Left ventricle myocardium superior (tissue), 1 donor: ENCODE data around the gene POLR3E. TPM values are rescaled to one million over a fixed set of nuclear protein-coding genes. Genes with fewer than 3 reads are reported as not detected.

ENCODE experiments used
- ATAC-seq: fragments of 200-7000 bp; cut with Tn5 transposase; one replicate; pipeline ENCODE4 v1.9.1; 2020; ENCODE audit warnings: mild to moderate bottlenecking, moderate library complexity
- DNase-seq: peaks from one replicate; pipeline ENCODE4 v3.0.0-alpha.2; 2020
- intact Hi-C: fragments of 100-400 bp; cut with micrococcal nuclease; formaldehyde crosslinking; loops from one replicate; pipeline ENCODE4 v1.11.0; 2022
- long read RNA-seq: library from polyadenylated mRNA; unstranded; transcript quantifications from one replicate; pipeline ENCODE4 v2.0.0, GENCODE V29; 2021
- total RNA-seq: library from RNA; stranded (reverse); fragmentation: NEBNext Ultra II Directional; extraction: Animal tissue kit (Norgen Biotek cat#: 25700); gene quantifications from one replicate; pipeline ENCODE4 v1.2.1, GENCODE V29; 2021
- donor health status: DM: no; HTN: yes; CAD: no; lungs with severe emphysema.

The POLR3E gene
- 41.8 TPM for total RNA-seq
- long read RNA-seq, transcript POLR3E-201 (21 exons, 3,697 nt): major isoform, 34 of 60 reads
- long read RNA-seq, partial matches to known transcripts: 19 of 60 reads
- long read RNA-seq, other reads (novel, unspliced or antisense): 7 of 60 reads

GRCh38 chr16:22297114-22297870 is at the start of gene POLR3E:
TSS of gene POLR3E (plus strand) at chr16:22297409. CDS start at chr16:22302969, 5,560 bp downstream.
- ATAC-seq (peak; percentile 96), DNase-seq (peak; percentile 100)
- intact Hi-C loops: loop anchor here (5.0 to 10.0 kb wide), 3 partner anchors 62 to 292 kb away; partner anchors contain the start of genes MOSMO and PDZD9

GRCh38 chr16:22250522-22250921 is 46.7 kb upstream of the POLR3E start:
- no peak for DNase-seq
- ATAC-seq: no peak
- intact Hi-C loops: no loop called here

DNA sequence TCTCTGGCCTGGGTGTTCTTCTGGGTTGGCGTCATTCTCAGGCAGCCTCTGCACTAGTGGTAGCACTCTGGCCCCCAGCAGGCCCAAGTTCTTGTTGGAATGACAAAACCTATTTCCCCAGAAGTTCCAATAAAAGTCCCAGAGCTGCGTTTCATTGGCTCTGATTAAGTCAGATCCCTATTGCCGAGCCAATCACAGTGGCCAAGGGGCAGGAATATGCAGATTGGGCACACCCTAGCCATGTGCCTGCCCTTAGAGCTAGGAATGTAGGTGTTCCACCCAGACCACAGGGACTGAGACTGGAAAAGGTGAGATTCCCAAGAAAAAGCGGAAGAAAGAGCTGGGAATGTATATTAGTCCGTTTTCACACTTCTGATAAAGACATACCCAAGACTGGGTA is 44.9 kb upstream of the POLR3E start:
- ATAC-seq: no peak
- DNase-seq: no peak
- intact Hi-C loops: no loop called here

GRCh38 chr16:22253272-22253671 is 43.9 kb upstream of the POLR3E start:
- no peak for ATAC-seq
- no peak for DNase-seq
- intact Hi-C loops: no loop called here

DNA sequence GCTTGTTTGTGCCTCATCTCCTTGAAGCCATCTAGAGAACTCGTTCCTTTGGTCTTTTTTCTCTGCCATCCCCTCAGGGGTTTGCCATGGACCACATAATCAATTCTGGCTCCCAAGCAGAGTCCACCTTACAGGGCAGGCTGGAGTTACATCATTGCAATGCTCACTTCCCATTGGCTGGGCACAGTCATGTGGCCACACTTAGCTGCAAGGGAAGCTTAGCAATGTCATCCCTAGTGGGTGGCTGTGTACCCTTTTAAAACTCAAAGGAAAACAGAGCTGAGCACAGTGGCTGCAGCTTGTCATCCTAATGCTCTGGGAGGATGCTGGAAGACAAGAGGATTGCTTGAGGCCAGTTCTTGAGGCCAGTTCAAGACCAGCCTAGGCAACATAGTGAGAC is 41.9 kb upstream of the POLR3E start:
- ATAC-seq: no peak
- DNase-seq: no peak
- intact Hi-C loops: no loop called here

DNA sequence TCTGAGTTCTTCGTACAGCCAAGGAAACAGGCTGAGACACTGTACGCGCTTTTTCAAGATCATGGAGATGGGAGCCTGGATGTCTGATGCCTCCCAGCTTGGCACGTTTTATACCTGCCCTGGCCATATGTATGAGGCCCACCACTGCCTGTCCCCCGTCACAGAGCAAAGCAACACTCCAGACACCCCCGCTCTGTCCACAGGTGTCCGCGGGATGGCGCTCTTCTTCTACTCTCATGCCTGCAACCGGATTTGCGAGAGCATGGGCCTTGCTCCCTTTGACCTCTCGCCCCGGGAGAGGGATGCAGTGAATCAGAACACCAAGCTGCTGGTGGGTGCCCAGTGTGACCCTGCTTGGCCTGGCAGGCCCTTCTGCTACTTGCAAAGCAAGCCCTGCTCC is 39.8 kb upstream of the POLR3E start:
- intact Hi-C loops: no loop called here
- ATAC-seq: no peak
- DNase-seq: no peak

DNA sequence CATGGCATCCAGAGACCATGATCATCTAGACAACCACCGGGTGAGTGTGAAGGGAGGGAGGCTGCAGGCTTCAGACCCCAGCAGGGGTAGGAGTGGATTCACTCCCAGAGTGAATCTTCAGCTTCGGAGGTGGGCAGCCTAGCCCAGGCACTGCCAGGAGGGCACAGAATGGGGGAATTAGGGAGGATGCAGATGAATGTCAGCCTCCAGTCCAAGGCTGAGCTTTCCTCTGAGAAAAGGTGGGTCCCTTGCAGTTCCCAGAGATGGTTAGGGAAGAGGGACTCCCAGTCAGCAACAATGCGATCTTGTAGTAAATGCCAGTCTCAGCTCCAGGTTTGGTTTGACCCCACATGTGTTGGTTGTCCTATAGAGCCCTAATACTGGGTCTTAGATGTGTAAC is 36.7 kb upstream of the POLR3E start:
- ATAC-seq: no peak
- intact Hi-C loops: no loop called here

GRCh38 chr16:22262460-22262859 is 34.7 kb upstream of the POLR3E start:
- DNase-seq (no peak), ATAC-seq (no peak)
- intact Hi-C loops: no loop called here

More for the DNA sequence above, 36.7 kb upstream of the POLR3E start:
- no peak for DNase-seq

GRCh38 chr16:22264786-22265185 is 32.4 kb upstream of the POLR3E start:
- ATAC-seq: no peak
- DNase-seq: no peak
- intact Hi-C loops: no loop called here

DNA sequence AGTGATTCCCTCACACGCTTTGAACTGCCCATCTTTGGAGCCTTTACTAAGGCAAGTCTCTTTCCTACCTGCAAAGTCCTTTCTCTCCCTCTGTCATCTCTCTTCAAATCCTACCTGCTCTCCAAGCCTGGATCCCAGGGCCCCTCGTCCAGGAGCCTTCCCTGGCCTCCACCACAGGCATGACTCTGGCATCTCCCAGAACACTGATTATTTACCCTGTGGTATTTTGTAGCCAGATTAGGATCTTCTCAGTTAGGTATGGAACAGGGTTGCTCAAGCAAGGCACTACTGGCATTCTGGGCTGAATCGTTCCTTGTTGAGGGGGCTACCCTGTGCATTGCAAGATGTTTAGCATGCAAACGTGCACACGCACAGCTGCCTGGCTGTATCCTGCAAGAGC is 31.9 kb upstream of the POLR3E start:
- ATAC-seq: no peak

GRCh38 chr16:22266546-22266945 is 30.7 kb upstream of the POLR3E start:
- ATAC-seq (no peak), DNase-seq (no peak)
- intact Hi-C loops: no loop called here

More for the DNA sequence above, 31.9 kb upstream of the POLR3E start:
- DNase-seq: no peak
- intact Hi-C loops: no loop called here

GRCh38 chr16:22267764-22268163 is 29.4 kb upstream of the POLR3E start:
- no peak for ATAC-seq
- intact Hi-C loops: no loop called here
- no peak for DNase-seq

- no peak for ATAC-seq
- no peak for DNase-seq
- intact Hi-C loops: no loop called here
Observed at GRCh38 chr16:22270525-22270924, 26.7 kb upstream of the POLR3E start.

DNA sequence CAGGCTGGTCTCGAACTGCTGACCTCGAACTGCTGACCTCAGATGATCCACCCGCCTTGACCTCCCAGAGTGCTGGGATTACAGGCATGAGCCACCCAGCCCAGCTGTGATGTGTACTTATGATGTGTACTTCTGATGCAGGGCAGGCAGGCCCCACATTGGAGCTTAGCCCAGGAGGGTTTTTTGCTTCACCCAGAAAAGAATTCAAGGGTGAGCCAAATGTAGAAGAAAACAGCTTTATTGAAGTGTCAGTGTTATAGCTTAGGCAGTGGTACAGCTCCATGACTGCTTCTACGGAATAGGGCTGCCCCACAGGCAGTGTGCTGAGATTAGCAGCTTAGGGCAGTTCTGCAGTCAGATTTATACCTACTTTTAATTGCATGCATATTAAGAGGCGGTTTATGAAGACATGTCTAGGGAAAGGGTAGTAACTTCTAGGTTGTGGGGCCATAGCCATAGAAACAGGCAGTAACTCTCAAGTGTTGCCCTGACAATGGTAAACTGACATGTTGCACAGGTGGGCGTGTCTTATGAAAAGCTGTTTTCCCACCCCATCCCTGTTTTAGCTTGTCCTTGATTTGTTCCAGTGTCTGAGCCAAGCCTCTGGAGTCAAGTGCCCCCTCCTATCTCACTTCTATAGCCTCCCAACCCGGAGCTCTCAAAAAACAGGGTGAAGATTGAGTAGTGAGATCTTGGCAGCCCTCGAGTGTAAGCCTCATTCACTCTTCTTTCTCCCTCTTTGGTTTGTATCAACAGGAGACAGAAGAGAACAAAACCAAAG is 24.1 kb upstream of the POLR3E start:
- intact Hi-C loops: no loop called here
- no peak for DNase-seq
- peak; percentile 91 for ATAC-seq

DNA sequence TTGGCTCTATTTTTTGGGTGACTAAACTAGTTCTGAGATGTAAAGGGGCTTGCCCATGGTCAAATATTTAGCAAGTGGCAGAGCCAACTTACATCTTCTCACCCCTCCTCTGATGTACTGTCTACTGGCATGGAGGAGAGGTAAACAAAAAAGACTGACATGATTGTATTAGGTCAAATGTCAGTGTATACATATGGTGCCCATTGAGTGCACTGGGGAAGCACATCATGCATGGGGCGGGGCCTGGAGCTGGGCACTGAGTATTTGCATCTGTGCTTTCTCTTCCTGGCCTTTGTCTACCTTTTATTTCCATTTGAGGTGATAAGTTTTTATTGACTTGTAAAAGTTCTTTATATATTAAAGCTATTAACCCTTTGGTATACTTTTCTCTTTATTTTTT is 22.3 kb upstream of the POLR3E start:
- ATAC-seq (no peak), DNase-seq (no peak)
- intact Hi-C loops: no loop called here

DNA sequence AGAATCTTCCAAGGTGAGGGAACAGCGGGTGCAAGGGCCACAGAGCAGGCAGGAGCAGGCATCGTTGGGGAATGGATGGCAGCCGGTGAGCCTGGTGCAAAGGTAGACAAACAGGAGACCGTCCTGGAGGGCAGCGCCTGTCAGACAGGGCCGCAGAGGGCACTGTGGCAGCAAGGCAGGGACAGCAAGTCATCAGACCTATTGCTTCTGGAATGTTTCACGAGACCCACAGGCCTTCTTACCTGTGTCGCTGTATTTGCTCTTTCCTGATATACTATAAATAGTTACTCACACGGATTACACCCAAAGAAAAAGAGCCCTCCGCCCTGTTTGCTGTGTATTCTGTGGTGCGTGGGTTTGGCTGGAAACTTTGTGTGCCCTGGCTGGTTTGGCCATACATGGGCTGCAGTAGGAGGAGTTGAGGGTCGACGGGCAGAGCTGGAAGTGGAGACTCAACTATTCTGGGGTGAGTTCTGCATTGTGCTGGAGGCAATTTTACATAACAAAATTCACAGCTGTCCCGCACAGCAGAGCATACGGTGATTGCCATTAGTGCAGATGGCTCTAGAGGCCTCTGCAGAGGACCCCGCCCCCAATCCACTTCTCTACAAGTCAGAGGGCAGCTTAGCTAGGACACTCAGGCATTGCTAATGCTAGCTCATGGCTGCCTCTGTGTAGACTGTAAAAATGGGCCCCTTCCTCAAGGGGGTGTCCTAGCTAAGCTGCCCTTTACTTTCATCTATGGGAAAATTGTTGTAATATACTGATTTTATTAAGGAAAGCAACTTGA is 18.6 kb upstream of the POLR3E start:
- DNase-seq: no peak
- intact Hi-C loops: no loop called here
- no peak for ATAC-seq

GRCh38 chr16:22282254-22282892 is 14.8 kb upstream of the POLR3E start:
- ATAC-seq: no peak
- intact Hi-C loops: no loop called here
- DNase-seq: no peak

DNA sequence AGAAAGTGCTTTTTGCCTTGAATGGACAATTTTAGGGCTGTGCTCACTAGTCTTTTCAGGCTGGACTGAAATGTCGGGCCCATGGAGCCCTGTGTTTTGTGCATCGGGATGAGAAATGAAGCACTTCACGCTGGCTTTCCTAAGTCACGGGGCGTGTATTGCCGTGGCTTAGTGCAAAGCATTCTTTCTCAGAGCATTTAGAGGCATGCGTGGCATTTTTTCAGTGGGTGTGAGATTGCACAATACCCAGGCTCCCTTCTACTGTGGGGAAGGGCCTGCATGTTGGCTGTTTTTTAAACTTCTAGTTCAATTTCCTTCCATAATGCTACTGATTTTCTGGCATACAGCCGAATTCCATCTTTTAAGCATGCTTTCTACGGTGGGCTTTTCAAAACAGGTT is 12.6 kb upstream of the POLR3E start:
- intact Hi-C loops: no loop called here
- DNase-seq (no peak), ATAC-seq (no peak)

DNA sequence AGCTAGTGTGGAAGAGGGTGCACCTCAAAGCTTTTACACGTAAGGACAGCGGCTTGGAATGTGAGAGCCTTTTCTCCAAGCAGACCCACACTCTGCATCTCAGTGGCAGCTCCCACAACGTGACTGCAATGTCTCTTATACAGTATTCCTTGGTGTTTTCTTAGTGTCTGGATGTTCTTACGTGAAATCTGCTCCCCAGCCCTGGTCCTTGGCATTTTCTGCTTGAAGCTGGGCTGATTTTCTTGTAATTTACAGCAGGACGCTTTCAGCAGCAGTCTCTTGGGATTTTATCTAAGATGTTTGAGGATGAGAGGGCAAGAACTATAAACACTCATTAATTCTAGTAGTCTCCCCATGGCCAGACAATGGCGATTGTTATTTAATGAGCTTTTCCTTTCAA is 12.1 kb upstream of the POLR3E start:
- no peak for DNase-seq
- intact Hi-C loops: no loop called here
- no peak for ATAC-seq
